ENCODE measurements around the gene N4BP2L1. TPM values are rescaled to one million over a fixed set of nuclear protein-coding genes. Genes with fewer than 3 reads are reported as not detected.

Gene N4BP2L1
- total and polyA plus RNA-seq, 4 donors: 11.0 to 64.6 (median 26.5) TPM

- no peaks in the 10 kb centered on the region for H3K9me3 ChIP-seq (ENCODE audit: control insufficient read depth in 4 of 4, low read length in 3 of 4)
- H3K4me1 ChIP-seq (ENCODE audit: control insufficient read depth in 4 of 4, insufficient read depth in 4 of 4, low read length in 3 of 4): no peaks in the 10 kb centered on the region
- H3K4me3 ChIP-seq (ENCODE audit: low read depth in 1 of 3, low read length in 3 of 3): no peak overlapping the region
- no peaks in the 10 kb centered on the region for H3K27me3 ChIP-seq (ENCODE audit: control insufficient read depth in 4 of 4, insufficient read depth in 4 of 4, low read length in 3 of 4)
- no peak overlapping the region for H3K27ac ChIP-seq (ENCODE audit: low read depth in 1 of 2, low read length in 2 of 2)
- no peaks in the 10 kb centered on the region for H3K36me3 ChIP-seq (ENCODE audit: control insufficient read depth in 4 of 4, insufficient read depth in 3 of 4, low read depth in 1 of 4, low read length in 3 of 4)
- TF ChIP-seq ATF3 (IDR thresholded peaks at IDR 0.05): no peak
- no peak for TF ChIP-seq NR2F2 (IDR thresholded peaks at IDR 0.05)
- no peak for DNase-seq (ENCODE audit: low spot score)
- no peak overlapping the region for H3K9ac ChIP-seq (ENCODE audit: low read depth in 1 of 2, low read length in 2 of 2)
- 91% methylated on average over 1 of the region's 1 CpG for WGBS
Measured at GRCh38 chr13:32473650-32474049, 45.7 kb upstream of the N4BP2L1 start.

DNA sequence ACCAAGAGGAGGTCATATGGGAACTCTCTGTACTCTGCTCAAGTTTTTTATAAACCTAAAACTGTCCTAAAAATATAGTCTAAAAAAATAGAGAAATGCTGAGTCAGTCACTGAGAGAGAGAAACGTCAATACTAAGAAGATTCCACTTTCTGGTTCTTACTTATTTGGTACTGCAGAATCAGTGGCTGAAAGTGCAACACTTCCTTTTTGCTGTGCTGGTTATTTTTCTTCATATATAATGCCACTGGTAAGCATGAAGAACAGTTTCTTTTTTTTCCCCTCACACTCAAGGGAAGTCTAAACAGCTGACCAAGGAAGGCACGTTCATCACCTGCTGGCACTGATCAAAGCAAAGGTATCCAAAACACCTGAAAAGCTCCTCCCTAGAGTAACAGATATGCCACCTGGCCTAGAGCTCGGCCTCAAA is 44.3 kb upstream of the N4BP2L1 start:
- DNase-seq (ENCODE audit: low spot score): no peak
- WGBS: 79% methylated on average over 3 of the region's 3 CpGs
- H3K27ac ChIP-seq (ENCODE audit: low read depth in 1 of 2, low read length in 2 of 2): no peak overlapping the region
- TF ChIP-seq EGR1 (IDR thresholded peaks at IDR 0.05; ENCODE audit: low read depth in 2 of 2) (no peak), JUND (IDR thresholded peaks at IDR 0.05) (no peak), HNF4G (IDR thresholded peaks at IDR 0.05) (no peak), YY1 (IDR thresholded peaks at IDR 0.05) (no peak), HNF4A (conservative IDR thresholded peaks at IDR 0.05) (no peak), NR2F2 (IDR thresholded peaks at IDR 0.05) (no peak), GABPA (IDR thresholded peaks at IDR 0.05 in 1 of 2, conservative IDR thresholded peaks at IDR 0.05 in 1 of 2) (no peak), RXRA (IDR thresholded peaks at IDR 0.05) (no peak), TAF1 (conservative IDR thresholded peaks at IDR 0.05) (no peak), ATF3 (IDR thresholded peaks at IDR 0.05) (no peak), RAD21 (IDR thresholded peaks at IDR 0.05) (no peak), FOXA2 (IDR thresholded peaks at IDR 0.05) (no peak), SP1 (IDR thresholded peaks at IDR 0.05) (no peak), FOXA1 (IDR thresholded peaks at IDR 0.05) (no peak), ZBTB33 (IDR thresholded peaks at IDR 0.05) (no peak), REST (IDR thresholded peaks at IDR 0.05) (no peak)
- TF ChIP-seq, protein P1, sequence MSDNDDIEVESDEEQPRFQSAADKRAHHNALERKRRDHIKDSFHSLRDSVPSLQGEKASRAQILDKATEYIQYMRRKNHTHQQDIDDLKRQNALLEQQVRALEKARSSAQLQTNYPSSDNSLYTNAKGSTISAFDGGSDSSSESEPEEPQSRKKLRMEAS (IDR thresholded peaks at IDR 0.05): no peak
- TF ChIP-seq, protein P2, sequence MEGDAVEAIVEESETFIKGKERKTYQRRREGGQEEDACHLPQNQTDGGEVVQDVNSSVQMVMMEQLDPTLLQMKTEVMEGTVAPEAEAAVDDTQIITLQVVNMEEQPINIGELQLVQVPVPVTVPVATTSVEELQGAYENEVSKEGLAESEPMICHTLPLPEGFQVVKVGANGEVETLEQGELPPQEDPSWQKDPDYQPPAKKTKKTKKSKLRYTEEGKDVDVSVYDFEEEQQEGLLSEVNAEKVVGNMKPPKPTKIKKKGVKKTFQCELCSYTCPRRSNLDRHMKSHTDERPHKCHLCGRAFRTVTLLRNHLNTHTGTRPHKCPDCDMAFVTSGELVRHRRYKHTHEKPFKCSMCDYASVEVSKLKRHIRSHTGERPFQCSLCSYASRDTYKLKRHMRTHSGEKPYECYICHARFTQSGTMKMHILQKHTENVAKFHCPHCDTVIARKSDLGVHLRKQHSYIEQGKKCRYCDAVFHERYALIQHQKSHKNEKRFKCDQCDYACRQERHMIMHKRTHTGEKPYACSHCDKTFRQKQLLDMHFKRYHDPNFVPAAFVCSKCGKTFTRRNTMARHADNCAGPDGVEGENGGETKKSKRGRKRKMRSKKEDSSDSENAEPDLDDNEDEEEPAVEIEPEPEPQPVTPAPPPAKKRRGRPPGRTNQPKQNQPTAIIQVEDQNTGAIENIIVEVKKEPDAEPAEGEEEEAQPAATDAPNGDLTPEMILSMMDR (IDR thresholded peaks at IDR 0.05; ENCODE audit: low read depth, low read length, missing input control): no peak
- no peaks in the 10 kb centered on the region for H3K36me3 ChIP-seq (ENCODE audit: control insufficient read depth in 4 of 4, insufficient read depth in 3 of 4, low read depth in 1 of 4, low read length in 3 of 4)
- H3K9ac ChIP-seq (ENCODE audit: low read depth in 1 of 2, low read length in 2 of 2): no peak overlapping the region
- no peaks in the 10 kb centered on the region for H3K27me3 ChIP-seq (ENCODE audit: control insufficient read depth in 4 of 4, insufficient read depth in 4 of 4, low read length in 3 of 4)
- no peak overlapping the region for H3K4me3 ChIP-seq (ENCODE audit: low read depth in 1 of 3, low read length in 3 of 3)
- H3K4me1 ChIP-seq (ENCODE audit: control insufficient read depth in 4 of 4, insufficient read depth in 4 of 4, low read length in 3 of 4): no peaks in the 10 kb centered on the region
- no peaks in the 10 kb centered on the region for H3K9me3 ChIP-seq (ENCODE audit: control insufficient read depth in 4 of 4, low read length in 3 of 4)
